HG02943 (cell line): ENCODE data around the gene POLR3B.

Experiments
- ATAC-seq: cut with Tn5 transposase; IDR thresholded peaks from one replicate; pipeline ENCODE4 v1.9.1; 2021; ENCODE audit warnings: mild to moderate bottlenecking, low read depth, moderate library complexity; ENCODE audit not compliant: unreplicated experiment

The POLR3B gene

DNA sequence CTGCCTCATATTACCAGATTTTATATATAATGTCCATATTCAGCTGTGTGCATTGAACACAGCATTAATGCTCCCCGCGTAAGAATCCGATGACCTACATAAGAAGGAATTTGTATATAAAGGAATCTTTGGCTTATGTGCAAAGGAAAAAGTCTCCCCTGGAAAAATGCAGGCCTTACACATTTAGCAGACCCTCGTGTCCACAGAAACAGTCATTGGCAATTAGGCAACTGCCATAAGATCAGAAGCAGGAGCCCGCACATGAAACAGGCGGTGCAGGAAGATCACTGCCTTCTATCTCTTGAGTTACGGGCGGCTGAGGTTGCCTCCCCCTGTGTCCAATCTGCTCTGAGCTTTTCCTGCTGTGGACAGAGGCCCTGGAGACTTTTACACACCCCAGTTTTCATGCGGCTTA lies 162.1 kb downstream of the POLR3B start:
- ATAC-seq: no peak

DNA sequence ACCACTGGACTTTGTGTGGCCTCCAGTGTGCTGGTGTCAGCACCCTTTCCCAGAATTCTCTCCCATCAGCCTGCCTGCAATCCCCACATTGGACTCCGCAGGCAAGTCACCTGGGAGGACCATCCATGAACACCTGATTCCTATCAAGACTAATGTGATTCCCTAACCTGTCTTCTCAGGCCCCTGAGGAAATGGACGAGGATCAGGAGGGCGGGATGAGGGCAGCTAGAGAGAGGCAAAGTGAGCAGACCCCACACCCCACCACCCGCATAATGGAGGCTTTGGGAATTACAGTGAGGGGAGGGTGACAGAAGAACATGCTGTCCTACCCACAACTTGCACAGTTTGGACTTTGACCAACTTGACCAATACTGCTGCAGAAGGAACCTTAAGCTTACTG lies 164.4 kb downstream of the POLR3B start:
- ATAC-seq: no peak

DNA sequence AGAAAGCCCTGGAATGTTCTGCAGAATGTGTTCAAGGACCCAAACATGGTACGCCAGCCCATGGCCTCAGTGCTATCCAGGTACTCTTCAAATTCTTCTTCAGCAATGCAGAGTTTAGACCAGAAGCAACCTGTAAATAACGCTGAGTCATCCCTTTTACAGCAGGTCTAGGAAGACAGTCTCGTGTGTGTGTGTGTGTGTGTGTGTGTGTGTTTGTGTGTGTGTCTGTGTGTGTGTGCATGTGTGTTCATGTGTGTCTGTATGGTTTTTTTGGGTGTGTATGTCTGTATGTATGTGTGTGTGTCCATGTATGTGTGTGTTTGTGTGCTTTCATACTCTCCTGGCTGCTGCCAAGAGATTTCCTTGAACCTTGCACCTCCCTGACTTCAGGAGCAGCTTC lies 165.2 kb downstream of the POLR3B start:
- ATAC-seq: no peak

DNA sequence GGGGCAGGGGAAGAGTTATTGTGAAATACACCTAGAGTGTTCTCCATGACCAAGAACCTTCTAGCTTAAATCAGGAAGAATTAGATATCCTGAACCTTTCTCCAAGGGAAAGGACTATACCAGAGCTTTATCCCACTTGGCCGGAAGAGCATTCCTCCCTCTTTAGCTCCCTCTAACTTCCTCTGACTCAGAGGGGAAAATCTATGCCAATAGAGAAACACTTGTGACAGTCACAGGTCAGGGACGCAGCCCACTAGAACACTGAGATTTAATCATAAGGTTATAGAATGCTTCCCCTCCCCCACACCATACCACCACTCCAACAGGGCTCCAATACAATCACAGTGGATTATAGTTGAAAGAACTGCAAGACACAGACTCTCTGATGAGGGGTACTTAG lies 169.8 kb downstream of the POLR3B start:
- no peak for ATAC-seq

DNA sequence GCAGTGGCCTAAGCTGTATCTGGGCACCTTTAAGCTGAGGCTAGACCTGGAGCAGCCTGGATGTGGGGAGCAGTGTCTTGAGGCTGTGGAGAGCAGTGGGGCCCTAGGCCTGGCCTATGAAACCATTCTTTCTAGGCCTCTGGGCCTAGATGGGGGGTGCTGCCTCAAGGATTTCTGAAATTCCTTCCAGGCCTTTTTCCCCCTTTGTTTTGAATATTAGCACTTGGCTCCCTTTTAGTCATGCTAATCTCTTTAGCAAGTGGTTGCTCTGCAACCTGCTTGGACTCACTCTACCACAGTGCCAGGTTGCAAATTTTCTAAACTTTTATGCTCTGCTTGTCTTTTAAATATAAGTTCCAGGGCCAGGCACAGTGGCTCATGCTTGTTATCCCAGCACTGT lies 183.7 kb downstream of the POLR3B start:
- no peak for ATAC-seq

DNA sequence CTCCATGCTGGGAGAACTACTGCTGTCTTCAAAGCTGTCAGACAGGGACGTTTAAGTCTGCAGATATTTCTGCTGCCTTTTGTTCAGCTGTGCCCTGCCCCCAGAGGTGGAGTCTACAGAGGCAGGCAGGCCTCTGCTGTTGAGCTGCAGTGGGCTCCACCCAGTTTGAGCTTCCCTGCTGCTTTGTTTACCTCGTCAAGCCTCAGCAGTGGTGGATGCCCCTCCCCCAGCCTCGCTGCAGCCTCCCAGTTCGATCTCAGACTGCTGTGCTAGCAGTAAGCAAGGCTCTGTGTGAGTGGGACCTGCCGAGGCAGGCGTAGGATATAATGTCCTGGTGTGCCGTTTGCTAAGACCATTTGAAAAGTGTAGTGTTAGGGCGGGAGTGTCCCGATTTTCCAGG lies 193.9 kb downstream of the POLR3B start:
- no peak for ATAC-seq

DNA sequence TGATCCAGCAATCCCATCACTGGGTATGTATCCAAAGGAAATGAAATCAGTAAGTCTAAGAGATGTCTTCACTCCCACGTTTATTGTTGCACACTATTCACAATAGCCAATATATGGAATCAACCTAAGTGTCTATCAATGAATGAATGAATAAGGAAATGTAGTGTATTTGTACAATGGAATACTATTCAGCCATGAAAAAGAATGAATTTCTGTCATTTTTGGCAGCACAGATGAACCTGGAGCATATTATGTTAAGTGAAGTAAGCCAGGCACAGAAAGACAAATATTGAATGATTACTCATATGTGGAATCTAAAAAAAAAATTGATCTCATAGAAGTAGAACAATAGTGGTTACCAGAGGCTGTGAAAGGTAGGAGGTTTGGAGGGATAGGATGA lies 194.7 kb downstream of the POLR3B start:
- no peak for ATAC-seq
